ENCODE results near the gene NKX6-1. TPM values are rescaled to one million over a fixed set of nuclear protein-coding genes. Genes with fewer than 3 reads are reported as not detected.
A peak's percentile ranks its signal among the peaks of the same experiment; 100 is the strongest.

The NKX6-1 gene
- total and polyA plus RNA-seq, 10 donors, result not detected

DNA sequence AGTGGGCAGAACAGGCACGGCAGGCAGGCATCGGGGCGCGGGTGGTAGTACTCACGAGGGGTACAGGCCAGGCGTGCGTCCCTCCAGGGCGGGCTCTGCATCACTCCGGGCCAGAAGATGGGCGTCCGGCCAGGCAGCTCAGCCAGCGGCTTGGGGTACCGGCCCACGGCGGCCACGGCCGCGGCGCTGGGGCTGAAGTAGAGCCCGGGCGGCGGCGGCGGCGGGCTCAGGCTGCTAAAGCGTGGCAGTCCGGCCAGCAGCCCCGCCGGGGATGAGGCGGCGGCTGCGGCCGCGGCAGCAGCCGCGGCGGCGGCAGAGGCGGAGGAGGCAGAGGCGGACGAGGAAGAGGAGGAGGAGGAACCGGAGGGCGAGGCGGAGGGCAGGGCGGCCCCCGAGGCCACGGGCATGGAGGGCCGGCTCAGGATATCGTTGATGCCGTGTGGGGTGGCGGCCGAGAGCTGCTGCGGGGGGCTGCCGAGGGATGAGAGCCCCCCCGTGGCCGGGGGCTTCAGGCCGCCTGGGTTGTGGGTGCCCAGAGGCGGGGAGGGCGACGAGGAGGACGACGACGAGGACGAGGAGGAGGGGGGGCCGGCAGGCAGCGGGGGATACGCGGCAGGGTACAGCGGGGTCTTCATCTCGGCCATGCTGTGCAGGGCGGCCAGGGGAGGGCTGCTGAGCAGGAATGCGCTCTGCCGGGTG is 1.4 kb downstream of the NKX6-1 start:
- intact Hi-C loops (cut with DNase I; ENCODE audit: low total_unique reads), result no loop called here

DNA sequence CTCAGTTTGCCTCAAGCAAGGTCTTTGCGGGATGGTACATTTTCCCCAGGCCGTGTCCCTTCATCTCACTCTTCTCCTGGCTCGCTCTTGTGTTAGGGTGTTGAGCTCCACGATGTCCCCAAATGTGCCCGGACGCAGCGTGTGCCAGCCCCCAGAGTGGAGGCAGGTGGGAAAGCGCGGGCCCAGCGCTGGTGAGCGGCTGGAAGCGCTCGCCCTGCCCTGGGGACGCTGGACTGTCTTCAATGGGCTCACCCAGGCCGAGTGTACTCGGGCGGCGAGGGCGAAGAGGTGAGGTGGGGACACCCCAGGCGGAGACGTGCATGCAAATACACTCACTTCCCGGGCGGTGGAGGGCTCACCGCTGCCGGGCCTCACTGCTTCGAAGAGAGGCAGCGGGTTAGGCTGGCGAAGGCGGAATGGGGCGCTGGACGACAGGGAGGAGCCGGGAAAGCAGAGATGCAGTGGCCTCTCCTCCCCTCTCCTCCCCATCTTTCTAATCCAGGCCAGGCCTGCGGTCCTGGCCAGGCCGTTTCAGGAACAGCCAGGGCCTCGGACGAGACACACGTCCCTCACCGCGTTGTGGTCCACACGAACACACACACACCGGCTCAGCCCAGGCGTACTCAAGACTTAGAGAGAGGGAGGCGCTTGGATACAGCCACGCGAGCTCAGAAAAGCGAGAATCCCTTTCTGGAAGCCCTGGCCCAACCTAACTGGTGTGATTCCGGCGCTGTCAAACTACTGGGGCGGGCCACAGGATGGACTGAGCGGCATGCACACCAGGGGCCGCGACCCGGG is 2.2 kb downstream of the NKX6-1 start:
- TF ChIP-seq POLR2A (IDR thresholded peaks at IDR 0.05), result no peak
- TF ChIP-seq, protein P1, sequence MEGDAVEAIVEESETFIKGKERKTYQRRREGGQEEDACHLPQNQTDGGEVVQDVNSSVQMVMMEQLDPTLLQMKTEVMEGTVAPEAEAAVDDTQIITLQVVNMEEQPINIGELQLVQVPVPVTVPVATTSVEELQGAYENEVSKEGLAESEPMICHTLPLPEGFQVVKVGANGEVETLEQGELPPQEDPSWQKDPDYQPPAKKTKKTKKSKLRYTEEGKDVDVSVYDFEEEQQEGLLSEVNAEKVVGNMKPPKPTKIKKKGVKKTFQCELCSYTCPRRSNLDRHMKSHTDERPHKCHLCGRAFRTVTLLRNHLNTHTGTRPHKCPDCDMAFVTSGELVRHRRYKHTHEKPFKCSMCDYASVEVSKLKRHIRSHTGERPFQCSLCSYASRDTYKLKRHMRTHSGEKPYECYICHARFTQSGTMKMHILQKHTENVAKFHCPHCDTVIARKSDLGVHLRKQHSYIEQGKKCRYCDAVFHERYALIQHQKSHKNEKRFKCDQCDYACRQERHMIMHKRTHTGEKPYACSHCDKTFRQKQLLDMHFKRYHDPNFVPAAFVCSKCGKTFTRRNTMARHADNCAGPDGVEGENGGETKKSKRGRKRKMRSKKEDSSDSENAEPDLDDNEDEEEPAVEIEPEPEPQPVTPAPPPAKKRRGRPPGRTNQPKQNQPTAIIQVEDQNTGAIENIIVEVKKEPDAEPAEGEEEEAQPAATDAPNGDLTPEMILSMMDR (IDR thresholded peaks at IDR 0.05 in 8 of 11, conservative IDR thresholded peaks at IDR 0.05 in 3 of 11), result no peak
- TF ChIP-seq POLR2AphosphoS5 (IDR thresholded peaks at IDR 0.05), result no peak
- Histone ChIP-seq H3K9me3 (peaks cover 0 to 25% (median 0%) of the 10 kb centered on the region in 8 donors), H3K27me3 (replicated peaks in 1 of 7) (peaks cover 20 to 100% (median 100%) of the 10 kb centered on the region in 7 donors), H3K4me1 (peaks cover 27 to 62% (median 48%) of the 10 kb centered on the region in 6 donors), H3K27ac (no peak overlapping the region), H3K4me3 (peak overlapping the region in 2 of 8 donors; percentile 22 to 66), H3K36me3 (no peaks in the 10 kb centered on the region)
- no peak for DNase-seq
- intact Hi-C loops (cut with DNase I; ENCODE audit: low total_unique reads), result no loop called here
- 6 to 20% (median 9%) methylated on average over 14 to 53 of the region's 53 CpGs for WGBS, 5 donors

More for the DNA sequence above, 1.4 kb downstream of the NKX6-1 start:
- Histone ChIP-seq H3K36me3 (no peaks in the 10 kb centered on the region), H3K27me3 (replicated peaks in 1 of 7) (peaks cover 18 to 100% (median 100%) of the 10 kb centered on the region in 7 donors), H3K27ac (no peak overlapping the region), H3K9me3 (peaks cover 0 to 25% (median 0%) of the 10 kb centered on the region in 8 donors), H3K4me1 (peaks cover 27 to 59% (median 46%) of the 10 kb centered on the region in 6 donors), H3K4me3 (peak overlapping the region; percentile 19 to 66 (median 32))
- 2 to 7% (median 3%) methylated on average over 14 to 73 of the region's 73 CpGs for WGBS, 5 donors
- DNase-seq, result no peak
- TF ChIP-seq, protein P1 (IDR thresholded peaks at IDR 0.05 in 8 of 11, conservative IDR thresholded peaks at IDR 0.05 in 3 of 11), result no peak
- TF ChIP-seq POLR2A (IDR thresholded peaks at IDR 0.05) (no peak), POLR2AphosphoS5 (IDR thresholded peaks at IDR 0.05) (no peak)

DNA sequence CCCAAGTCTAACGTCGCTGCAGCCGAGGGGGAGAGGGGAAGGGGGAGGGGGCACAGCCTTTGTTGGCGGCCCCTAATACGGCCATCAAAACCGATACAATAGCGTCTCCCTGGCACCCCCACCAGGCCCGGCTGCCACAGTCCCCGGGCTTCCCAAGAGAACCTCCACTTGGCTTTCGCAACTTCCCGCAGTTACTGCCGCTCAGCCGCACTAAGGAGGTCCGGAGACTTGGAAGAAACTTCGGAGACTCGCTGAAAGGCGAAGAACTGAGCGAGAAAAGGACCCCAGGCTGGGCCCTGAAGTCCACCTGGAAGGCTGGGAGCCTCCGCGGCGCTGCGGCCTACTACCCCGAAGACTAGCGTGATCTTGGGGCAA is 2.8 kb downstream of the NKX6-1 start:
- H3K27ac ChIP-seq, result no peak overlapping the region
- TF ChIP-seq POLR2A (IDR thresholded peaks at IDR 0.05), result no peak
- no peak for TF ChIP-seq POLR2AphosphoS5 (IDR thresholded peaks at IDR 0.05)
- TF ChIP-seq, protein P1 (IDR thresholded peaks at IDR 0.05 in 8 of 11, conservative IDR thresholded peaks at IDR 0.05 in 3 of 11), result no peak
- H3K4me1 ChIP-seq, result peaks cover 27 to 62% (median 48%) of the 10 kb centered on the region in 6 donors
- peaks cover 17 to 100% (median 100%) of the 10 kb centered on the region in 7 donors for H3K27me3 ChIP-seq (replicated peaks in 1 of 7)
- H3K9me3 ChIP-seq, result peaks cover 0 to 25% (median 0%) of the 10 kb centered on the region in 8 donors
- H3K4me3 ChIP-seq, result peak overlapping the region in 1 of 8 donors; percentile 66
- WGBS, 5 donors, result 3 to 11% (median 9%) methylated on average over 15 to 24 of the region's 24 CpGs
- no peak for DNase-seq
- intact Hi-C loops (cut with DNase I; ENCODE audit: low total_unique reads), result no loop called here
- H3K36me3 ChIP-seq, result no peaks in the 10 kb centered on the region

Measured in spleen (tissue), 11 donors.